Keratinocyte (primary cell): Measurements from ENCODE around the gene CD248. TPM values are rescaled to one million over a fixed set of nuclear protein-coding genes. Genes with fewer than 3 reads are reported as not detected.

ENCODE experiments used
- DNase-seq: peaks from one replicate; pipeline ENCODE4 v3.0.0-alpha.2; 2011; ENCODE audit warnings: low read depth, missing footprints, low spot score
- FAIRE-seq: peaks from 2 replicates; lab custom pipeline; 2011; peaks lifted over from hg19 to GRCh38; lab: Jason Lieb, UNC
- H2AFZ ChIP-seq: 2 replicates; pipeline ENCODE4 v1.6.0; 2012; ENCODE audit warnings: low read length, control low read depth, inconsistent platforms; ENCODE audit not compliant: control insufficient read depth
- H3K27ac ChIP-seq: 2 replicates; pipeline ENCODE4 v1.5.1; 2011; ENCODE audit warnings: low read length; ENCODE audit not compliant: control insufficient read depth, insufficient read depth
- H3K27me3 ChIP-seq: 3 replicates; pipeline ENCODE4 v1.6.0; 2011; ENCODE audit warnings: low read length; ENCODE audit not compliant: control insufficient read depth, insufficient read depth; ENCODE audit errors: extremely low read depth
- H3K36me3 ChIP-seq, 2 experiments: 2 replicates in 1 of 2; 3 replicates in 1 of 2; pipeline ENCODE4 v1.5.1; 2011; ENCODE audit warnings: low read length in 2 of 2, mild to moderate bottlenecking in 1 of 2; ENCODE audit not compliant: control insufficient read depth in 2 of 2, insufficient read depth in 2 of 2; ENCODE audit errors: extremely low read depth in 1 of 2
- H3K4me1 ChIP-seq: 3 replicates; pipeline ENCODE4 v1.5.1; 2011; ENCODE audit warnings: low read length; ENCODE audit not compliant: control insufficient read depth, insufficient read depth; ENCODE audit errors: extremely low read depth
- H3K4me2 ChIP-seq: 3 replicates; pipeline ENCODE4 v1.6.0; 2011; ENCODE audit warnings: low read depth, low read length; ENCODE audit not compliant: control insufficient read depth, insufficient read depth; ENCODE audit errors: extremely low read depth
- H3K4me3 ChIP-seq, 3 experiments: fragments of 200-600 bp in 1 of 3; sonication (generic) in 1 of 3; 2 replicates in 2 of 3; 3 replicates in 1 of 3; pipeline ENCODE4 v1.5.1; 2011 to 2016; ENCODE audit warnings: low read length in 3 of 3, mild to moderate bottlenecking in 3 of 3, control low read depth in 2 of 3, inconsistent platforms in 1 of 3, low read depth in 1 of 3, mixed read lengths in 1 of 3, mixed run types in 1 of 3, moderate library complexity in 1 of 3; ENCODE audit not compliant: control insufficient read depth in 2 of 3, insufficient read depth in 2 of 3; ENCODE audit errors: extremely low read depth in 1 of 3
- H3K79me2 ChIP-seq: 2 replicates; pipeline ENCODE4 v1.6.0; 2012; ENCODE audit warnings: low read length; ENCODE audit not compliant: control insufficient read depth, insufficient read depth
- H3K9ac ChIP-seq: 3 replicates; pipeline ENCODE4 v1.6.0; 2011; ENCODE audit warnings: low read length; ENCODE audit not compliant: control insufficient read depth, insufficient read depth; ENCODE audit errors: extremely low read depth
- H3K9me1 ChIP-seq: 3 replicates; pipeline ENCODE4 v1.6.0; 2011; ENCODE audit warnings: low read length; ENCODE audit not compliant: control insufficient read depth, insufficient read depth; ENCODE audit errors: extremely low read depth
- H3K9me3 ChIP-seq: 2 replicates; pipeline ENCODE4 v1.5.1; 2012; ENCODE audit warnings: low read depth, low read length; ENCODE audit not compliant: control insufficient read depth
- H4K20me1 ChIP-seq: 3 replicates; pipeline ENCODE4 v1.6.0; 2011; ENCODE audit warnings: low read length; ENCODE audit not compliant: control insufficient read depth, insufficient read depth; ENCODE audit errors: extremely low read depth
- EZH2 ChIP-seq: IDR thresholded peaks from one replicate; pipeline ENCODE4 v1.6.1; 2012; ENCODE audit warnings: inconsistent platforms, mild to moderate bottlenecking, low read length, moderate library complexity
- dilution Hi-C: fragments of 300-500 bp; cut with MboI; formaldehyde crosslinking; loops from one replicate; pipeline ENCODE4 v1.7.0; 2020; ENCODE audit warnings: low sequenced_read_pairs; ENCODE audit not compliant: extremely low pct_ligation_motif_present
- polyA plus RNA-seq, 5 experiments: library from polyadenylated mRNA; depleted of rRNA in 3 of 5; stranded (reverse) in 3 of 5; stranded (forward) in 1 of 5; unstranded in 1 of 5; fragments of >200 nt; gene quantifications; 1 replicate in 1 of 5; 2 replicates in 3 of 5; 3 replicates in 1 of 5; pipeline versions ENCODE4 v1.2.1 to v1.2.3, GENCODE V29; 2011 to 2012; ENCODE audit warnings: missing spikeins in 2 of 5, low read depth in 1 of 5, low replicate concordance in 1 of 5
- TF ChIP-seq, protein P1 (sequence below), 3 experiments: IDR thresholded peaks in 1 of 3; conservative IDR thresholded peaks in 1 of 3; optimal IDR thresholded peaks in 1 of 3; 2 replicates in 2 of 3; 3 replicates in 1 of 3; pipeline versions ENCODE3 to v1.5.1; 2011; ENCODE audit warnings: low read length in 3 of 3, mild to moderate bottlenecking in 3 of 3, moderate library complexity in 2 of 3, control low read depth in 1 of 3, inconsistent platforms in 1 of 3; ENCODE audit not compliant: insufficient read depth in 2 of 3; ENCODE audit errors: extremely low read depth in 1 of 3

The CD248 gene
- polyA plus RNA-seq, 1 donor (not counting 4 experiments of a cell fraction or from before 2014, with no cell fraction given), result 0.12 TPM

DNA sequence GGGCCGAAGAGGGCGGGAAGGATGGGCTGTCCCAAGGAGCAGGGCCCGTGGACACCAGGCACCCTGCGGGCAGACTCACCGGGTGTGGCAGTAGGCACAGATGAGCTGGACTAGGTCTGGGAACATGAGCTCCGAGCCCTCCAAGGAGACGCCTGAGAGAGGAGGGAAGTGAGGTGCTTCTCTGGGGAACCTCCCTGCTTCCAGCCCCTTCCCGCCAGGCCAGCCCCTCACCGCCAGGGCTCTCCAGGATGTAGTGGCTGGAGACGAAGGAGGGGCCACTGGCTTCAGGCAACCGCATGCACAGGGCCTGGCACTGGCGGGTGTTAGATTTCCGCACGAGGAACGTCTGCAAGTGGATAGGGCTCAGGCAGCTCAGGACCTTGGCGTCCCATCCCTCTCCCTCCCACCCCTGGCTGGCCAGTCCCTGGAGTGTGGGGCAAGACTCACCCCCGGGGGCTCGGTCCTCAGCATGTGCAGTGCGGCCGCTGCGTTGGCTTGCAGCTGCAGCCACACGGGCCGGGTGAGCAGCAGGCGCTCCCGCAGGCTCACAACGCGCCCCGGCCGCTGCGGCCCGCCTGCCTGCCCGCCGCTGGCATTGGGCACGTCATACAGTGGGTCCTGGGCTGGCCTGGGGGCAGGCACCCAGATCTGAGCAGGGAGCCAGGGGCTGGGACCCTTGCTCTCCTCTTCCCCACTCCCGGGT, 18.8 kb upstream of the CD248 start:
- peaks cover 49% of the 10 kb centered on the region for H3K4me1 ChIP-seq
- FAIRE-seq, result peak; percentile 32

DNA sequence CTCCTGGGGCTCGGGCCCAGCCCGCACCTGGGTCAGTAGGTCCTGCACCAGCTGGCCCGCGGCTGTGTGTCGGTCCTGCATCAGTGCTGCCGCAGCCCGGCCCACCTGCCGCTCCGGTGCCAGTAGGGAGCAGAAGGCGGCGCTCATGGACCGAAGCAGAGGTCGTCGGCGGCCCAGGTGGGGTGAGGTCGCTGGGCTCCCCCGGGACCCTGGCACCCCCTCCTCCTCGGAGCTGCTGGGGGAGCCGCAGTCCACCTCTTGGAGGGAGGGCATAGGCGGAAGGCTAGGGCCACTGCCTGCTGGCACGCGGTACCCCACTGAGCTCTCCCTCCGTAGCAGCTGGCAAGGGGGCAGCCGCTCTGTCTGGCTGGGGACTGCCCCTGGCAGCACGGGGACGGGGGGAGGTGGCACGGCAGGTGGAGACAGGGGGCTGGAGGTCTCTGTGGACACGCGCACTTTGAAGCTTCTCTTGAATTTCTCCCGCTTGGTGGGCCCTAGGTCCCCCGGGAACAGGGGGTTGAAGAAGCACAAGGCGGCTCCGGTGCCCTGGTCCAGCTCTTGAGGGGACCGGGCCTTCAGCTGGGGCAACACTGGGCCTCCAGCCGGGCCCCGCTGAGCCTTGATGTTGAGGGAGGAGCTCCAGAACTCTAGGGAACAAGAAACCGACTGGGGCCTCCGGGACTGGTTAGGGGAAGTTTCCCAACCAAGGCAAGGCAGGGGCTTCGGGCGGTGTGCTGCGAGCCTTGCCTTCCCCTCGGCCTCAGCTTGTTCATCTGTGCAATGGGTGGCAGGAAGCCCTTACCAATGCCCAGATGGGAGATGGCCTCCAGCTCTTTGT, 18.0 kb upstream of the CD248 start:
- H3K79me2 ChIP-seq, result peaks cover 22% of the 10 kb centered on the region
- peak overlapping the region; percentile 85 for H3K9ac ChIP-seq
- peak overlapping the region; percentile 60 to 78 (median 78) for H3K4me3 ChIP-seq
- DNase-seq (no peak), FAIRE-seq (no peak)
- H3K27ac ChIP-seq, result peak overlapping the region; percentile 97
- peaks cover 49% of the 10 kb centered on the region for H3K4me1 ChIP-seq
- TF ChIP-seq, protein P1, sequence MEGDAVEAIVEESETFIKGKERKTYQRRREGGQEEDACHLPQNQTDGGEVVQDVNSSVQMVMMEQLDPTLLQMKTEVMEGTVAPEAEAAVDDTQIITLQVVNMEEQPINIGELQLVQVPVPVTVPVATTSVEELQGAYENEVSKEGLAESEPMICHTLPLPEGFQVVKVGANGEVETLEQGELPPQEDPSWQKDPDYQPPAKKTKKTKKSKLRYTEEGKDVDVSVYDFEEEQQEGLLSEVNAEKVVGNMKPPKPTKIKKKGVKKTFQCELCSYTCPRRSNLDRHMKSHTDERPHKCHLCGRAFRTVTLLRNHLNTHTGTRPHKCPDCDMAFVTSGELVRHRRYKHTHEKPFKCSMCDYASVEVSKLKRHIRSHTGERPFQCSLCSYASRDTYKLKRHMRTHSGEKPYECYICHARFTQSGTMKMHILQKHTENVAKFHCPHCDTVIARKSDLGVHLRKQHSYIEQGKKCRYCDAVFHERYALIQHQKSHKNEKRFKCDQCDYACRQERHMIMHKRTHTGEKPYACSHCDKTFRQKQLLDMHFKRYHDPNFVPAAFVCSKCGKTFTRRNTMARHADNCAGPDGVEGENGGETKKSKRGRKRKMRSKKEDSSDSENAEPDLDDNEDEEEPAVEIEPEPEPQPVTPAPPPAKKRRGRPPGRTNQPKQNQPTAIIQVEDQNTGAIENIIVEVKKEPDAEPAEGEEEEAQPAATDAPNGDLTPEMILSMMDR (optimal IDR thresholded peaks at IDR 0.05 in 1 of 3, IDR thresholded peaks at IDR 0.05 in 1 of 3, conservative IDR thresholded peaks at IDR 0.05 in 1 of 3; ENCODE audit: extremely low read depth in 1 of 3, insufficient read depth in 2 of 3, low read length in 3 of 3), result peak in 1 of 3 experiments; percentile 15
- no peak for TF ChIP-seq EZH2
- dilution Hi-C loops, result no loop called here
- H3K4me2 ChIP-seq, result peak overlapping the region; percentile 95
- peaks cover 6% of the 10 kb centered on the region for H3K9me1 ChIP-seq
- peaks cover 26 to 46% of the 10 kb centered on the region in 2 experiments for H3K36me3 ChIP-seq
- no peaks in the 10 kb centered on the region for H3K27me3 ChIP-seq
- H2AFZ ChIP-seq, result no peak overlapping the region
- no peaks in the 10 kb centered on the region for H3K9me3 ChIP-seq
- H4K20me1 ChIP-seq, result peaks cover 3% of the 10 kb centered on the region

More for the DNA sequence above, 18.8 kb upstream of the CD248 start:
- Histone ChIP-seq H3K27ac (peak overlapping the region; percentile 97), H3K4me2 (peak overlapping the region; percentile 95), H3K9ac (peak overlapping the region; percentile 85), H3K27me3 (no peaks in the 10 kb centered on the region), H4K20me1 (peaks cover 3% of the 10 kb centered on the region), H3K36me3 (peaks cover 30 to 53% of the 10 kb centered on the region in 2 experiments), H3K9me3 (no peaks in the 10 kb centered on the region), H2AFZ (no peak overlapping the region), H3K9me1 (peaks cover 6% of the 10 kb centered on the region), H3K79me2 (peaks cover 22% of the 10 kb centered on the region), H3K4me3 (peak overlapping the region; percentile 60 to 78 (median 78))
- TF ChIP-seq, protein P1 (optimal IDR thresholded peaks at IDR 0.05 in 1 of 3, IDR thresholded peaks at IDR 0.05 in 1 of 3, conservative IDR thresholded peaks at IDR 0.05 in 1 of 3; ENCODE audit: extremely low read depth in 1 of 3, insufficient read depth in 2 of 3, low read length in 3 of 3), result no peak
- no peak for TF ChIP-seq EZH2
- dilution Hi-C loops, result no loop called here
- DNase-seq, result no peak
